ES-I3 (cell line): ENCODE measurements around the gene DCLK2.

Source experiments
- H3K36me3 ChIP-seq: 2 replicates; pipeline ENCODE4 v1.6.1; 2013; ENCODE audit warnings: mild to moderate bottlenecking, low read length, control low read depth, moderate library complexity; ENCODE audit not compliant: insufficient read depth
- H3K4me1 ChIP-seq: 2 replicates; pipeline ENCODE4 v1.6.1; 2013; ENCODE audit warnings: mild to moderate bottlenecking, control low read depth, low read length; ENCODE audit not compliant: insufficient read depth
- H3K9ac ChIP-seq: 2 replicates; pipeline ENCODE4 v1.6.1; 2013; ENCODE audit warnings: low read depth, mild to moderate bottlenecking, low read length, moderate library complexity
- H3K9me3 ChIP-seq: 2 replicates; pipeline ENCODE4 v1.6.1; 2013; ENCODE audit warnings: mild to moderate bottlenecking, low read length, moderate library complexity; ENCODE audit not compliant: control insufficient read depth, insufficient read depth

The DCLK2 gene

DNA sequence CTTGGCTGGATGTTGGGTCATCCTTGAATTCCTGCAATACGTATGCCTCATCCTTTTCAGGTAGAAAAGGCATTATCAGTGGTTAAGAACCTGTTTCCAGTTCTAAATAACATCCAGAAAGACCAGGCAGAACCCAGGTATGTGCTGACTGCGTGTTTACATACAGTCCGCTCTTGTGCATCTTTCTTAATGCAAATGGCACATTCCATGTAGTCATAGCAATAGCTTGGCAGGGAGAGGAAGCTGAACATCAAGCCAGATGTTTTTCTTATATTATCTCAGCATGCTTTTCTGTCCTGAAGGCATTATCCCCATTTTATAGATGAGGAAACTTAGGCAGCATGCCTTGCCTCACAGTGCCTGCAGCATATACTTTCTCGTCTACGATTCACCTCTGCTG lies 2.1 kb downstream of the DCLK2 start:
- Histone ChIP-seq H3K36me3 (no peaks in the 10 kb centered on the region), H3K4me1 (no peaks in the 10 kb centered on the region), H3K9me3 (no peaks in the 10 kb centered on the region), H3K9ac (no peak overlapping the region)

DNA sequence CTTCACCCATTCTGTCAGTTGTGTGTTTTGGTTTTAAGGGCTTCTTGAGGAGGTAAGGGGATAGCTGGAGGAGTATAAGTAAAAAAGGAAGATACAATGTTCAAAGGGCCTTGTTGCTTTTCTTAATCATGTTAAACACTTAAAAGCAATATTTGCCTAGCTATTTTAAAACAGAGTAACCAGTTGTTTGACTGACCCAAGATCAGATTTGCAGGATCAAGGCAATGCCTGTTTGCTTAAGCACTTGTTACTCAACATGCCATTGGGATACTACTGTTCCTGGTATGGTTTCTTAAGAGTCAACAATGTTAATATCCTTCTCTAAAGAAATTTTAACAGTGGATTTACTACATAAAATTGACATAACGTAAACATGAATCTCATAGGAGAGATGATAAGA lies 2.6 kb downstream of the DCLK2 start:
- no peak overlapping the region for H3K9ac ChIP-seq
- no peaks in the 10 kb centered on the region for H3K9me3 ChIP-seq
- H3K4me1 ChIP-seq, result no peaks in the 10 kb centered on the region
- H3K36me3 ChIP-seq, result no peaks in the 10 kb centered on the region

DNA sequence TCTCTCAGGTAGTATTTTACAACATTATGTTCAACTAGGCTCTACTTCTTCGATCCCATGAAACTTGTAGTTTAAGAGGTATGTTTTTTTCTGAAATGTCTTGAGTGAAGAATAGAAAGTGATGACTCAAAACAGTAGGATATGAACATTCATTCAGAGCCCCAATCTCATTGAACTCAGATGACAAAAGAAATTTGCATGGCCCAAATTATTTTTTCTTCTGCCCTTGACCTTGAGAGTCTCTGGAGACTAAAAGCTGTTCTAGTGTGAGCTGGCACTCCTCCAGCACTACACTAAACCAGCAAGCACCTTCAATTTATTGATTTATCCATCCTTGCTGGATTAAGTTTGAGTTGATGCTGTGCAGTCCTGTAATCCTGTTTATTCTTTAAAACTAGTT lies 4.0 kb downstream of the DCLK2 start:
- no peak overlapping the region for H3K9ac ChIP-seq
- no peaks in the 10 kb centered on the region for H3K36me3 ChIP-seq
- no peaks in the 10 kb centered on the region for H3K9me3 ChIP-seq
- H3K4me1 ChIP-seq, result no peaks in the 10 kb centered on the region

DNA sequence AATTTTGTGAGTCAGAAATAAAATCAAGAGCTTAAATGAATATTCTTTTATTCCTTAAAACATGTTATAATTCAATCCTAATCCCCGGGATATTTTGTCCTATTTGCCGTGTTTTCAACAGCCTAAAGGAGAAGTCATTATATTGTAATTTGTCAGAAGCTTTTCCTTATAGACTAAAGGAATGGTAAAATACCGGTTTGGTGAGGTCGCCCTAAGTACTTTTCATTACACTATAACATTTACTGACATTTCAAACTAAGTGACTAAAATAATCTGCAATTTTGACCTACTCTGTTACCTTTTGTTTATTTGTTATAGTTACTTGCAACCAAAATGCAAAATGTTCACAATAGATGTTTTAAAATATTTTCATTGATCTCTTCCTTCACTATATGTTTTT lies 8.8 kb downstream of the DCLK2 start:
- no peak overlapping the region for H3K9ac ChIP-seq
- no peaks in the 10 kb centered on the region for H3K36me3 ChIP-seq
- H3K4me1 ChIP-seq, result no peaks in the 10 kb centered on the region
- no peaks in the 10 kb centered on the region for H3K9me3 ChIP-seq

DNA sequence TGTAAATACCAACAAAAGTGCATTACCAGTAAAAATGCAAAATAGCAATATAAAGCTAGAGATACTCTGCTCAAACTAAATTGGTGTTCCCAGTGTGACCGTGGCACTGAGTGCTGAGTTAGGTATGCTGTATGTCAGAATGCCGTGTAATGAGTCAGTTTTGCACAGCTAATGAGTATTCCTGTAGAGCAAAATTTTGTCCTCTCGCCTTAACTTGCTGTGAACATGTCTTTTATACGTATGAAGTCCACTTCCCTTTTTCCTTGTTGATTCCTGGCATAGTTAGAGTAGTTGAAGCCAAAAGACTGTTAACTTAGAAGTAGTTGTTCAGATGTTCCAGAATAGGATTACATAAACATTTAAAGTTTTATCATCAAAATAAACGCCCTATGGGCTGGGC lies 11.5 kb downstream of the DCLK2 start:
- Histone ChIP-seq H3K9ac (no peak overlapping the region), H3K4me1 (no peaks in the 10 kb centered on the region), H3K9me3 (no peaks in the 10 kb centered on the region), H3K36me3 (no peaks in the 10 kb centered on the region)

DNA sequence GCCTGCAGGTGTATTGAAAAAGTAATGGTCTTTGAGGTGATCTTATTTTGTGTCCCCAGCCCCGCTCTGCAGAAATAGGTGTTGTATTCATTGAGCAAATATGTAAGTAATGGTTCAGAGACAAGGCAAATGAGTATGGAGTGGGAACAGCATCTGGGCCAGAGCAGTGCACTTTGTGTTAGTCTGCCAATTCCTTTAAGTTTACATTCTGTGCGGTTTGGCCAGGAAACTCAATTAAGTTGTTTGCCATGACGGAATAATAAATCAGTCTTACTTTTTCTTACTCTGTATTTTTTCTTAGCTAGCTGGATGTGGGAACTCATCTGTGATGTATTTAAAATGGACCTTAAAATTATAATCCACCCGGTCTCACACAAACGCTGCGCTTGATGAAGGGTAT lies 12.6 kb downstream of the DCLK2 start:
- Histone ChIP-seq H3K9ac (no peak overlapping the region), H3K4me1 (no peaks in the 10 kb centered on the region), H3K9me3 (no peaks in the 10 kb centered on the region), H3K36me3 (no peaks in the 10 kb centered on the region)

DNA sequence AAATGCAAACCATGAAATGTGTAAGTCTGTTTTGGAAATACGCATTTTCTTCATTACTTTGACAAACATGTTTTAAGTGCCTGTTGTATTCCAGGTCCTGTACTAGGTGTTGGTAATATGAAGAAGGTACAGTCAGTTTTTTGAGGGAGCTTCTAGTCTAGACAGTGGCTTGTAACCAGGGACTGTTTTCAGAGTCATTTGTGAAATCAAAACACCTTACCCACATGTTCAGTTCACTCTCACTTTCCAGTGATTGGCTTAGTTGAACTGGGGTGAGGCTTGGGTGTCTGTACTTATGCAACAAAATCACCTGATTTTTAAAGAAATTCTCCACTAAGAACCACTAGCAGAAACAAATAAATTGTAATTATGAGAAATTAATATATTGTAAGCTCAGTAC lies 16.4 kb downstream of the DCLK2 start:
- no peak overlapping the region for H3K9ac ChIP-seq
- H3K4me1 ChIP-seq, result no peaks in the 10 kb centered on the region
- H3K9me3 ChIP-seq, result no peaks in the 10 kb centered on the region
- H3K36me3 ChIP-seq, result no peaks in the 10 kb centered on the region

DNA sequence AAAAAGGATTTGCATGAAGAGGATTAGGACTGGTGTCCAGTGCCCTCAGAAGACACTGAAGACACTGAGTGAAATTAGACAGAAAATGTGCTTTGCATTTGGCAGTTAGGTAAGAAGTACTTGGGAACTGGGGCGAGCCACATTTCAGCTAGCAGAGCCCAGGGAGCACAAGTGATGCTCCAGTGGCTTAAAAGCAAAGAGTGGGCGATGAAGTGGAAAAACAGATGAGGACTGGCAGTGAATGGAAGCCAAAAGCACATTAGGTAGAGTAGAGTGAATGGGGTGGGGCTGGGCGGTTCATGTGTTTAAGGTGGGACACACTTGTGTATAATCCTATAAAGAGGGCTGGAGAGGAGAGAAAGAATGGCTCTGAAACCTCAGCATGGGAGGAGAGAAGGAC lies 18.4 kb downstream of the DCLK2 start:
- Histone ChIP-seq H3K9ac (no peak overlapping the region), H3K36me3 (no peaks in the 10 kb centered on the region), H3K9me3 (no peaks in the 10 kb centered on the region), H3K4me1 (no peaks in the 10 kb centered on the region)

DNA sequence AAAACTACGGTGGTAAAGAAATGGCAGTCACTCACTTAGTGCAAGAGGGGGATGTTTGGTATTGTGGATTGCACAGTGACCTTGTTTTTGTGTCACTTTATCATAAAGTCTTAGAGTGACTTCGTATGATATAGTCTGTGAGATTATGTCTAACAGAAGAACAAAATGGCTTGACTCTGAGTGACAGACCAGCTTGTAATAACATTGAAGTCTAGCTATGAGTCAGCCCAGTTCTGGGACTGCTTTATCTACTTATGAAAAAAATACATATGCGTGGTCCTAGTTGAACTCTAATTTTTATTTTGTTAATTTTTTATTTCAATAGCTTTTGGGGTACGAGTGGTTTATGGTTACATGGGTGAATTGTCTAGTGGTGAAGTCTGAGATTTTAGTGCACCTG lies 20.0 kb downstream of the DCLK2 start:
- Histone ChIP-seq H3K36me3 (no peaks in the 10 kb centered on the region), H3K9me3 (no peaks in the 10 kb centered on the region), H3K9ac (no peak overlapping the region), H3K4me1 (no peaks in the 10 kb centered on the region)

DNA sequence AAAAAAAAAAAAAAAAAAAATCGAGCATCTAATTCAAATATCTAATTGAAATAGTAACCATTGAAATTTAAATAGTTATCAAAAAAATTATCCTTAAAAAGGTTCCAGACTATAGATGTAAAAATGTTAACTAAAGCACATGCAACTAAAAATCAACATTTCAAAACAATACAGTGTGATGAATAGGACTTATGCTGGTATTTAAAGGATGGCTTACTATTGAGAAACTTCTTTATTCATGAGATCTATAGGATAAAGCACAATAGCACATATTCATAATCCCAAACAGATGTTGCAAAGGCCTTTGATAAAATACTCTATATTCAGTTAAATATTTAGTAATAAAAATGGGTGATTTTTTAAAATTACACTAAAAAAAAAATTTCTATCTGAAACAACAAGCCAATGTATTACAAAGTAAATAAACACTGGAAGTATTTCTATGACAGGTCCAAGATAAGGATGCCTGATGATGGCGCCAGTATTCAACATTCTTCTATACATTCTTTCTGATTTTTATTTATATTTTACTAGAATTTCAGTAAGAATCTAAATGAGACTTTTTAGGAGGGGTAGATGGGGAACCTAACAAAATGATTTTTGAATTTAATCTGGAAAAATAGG lies 26.3 kb downstream of the DCLK2 start:
- no peaks in the 10 kb centered on the region for H3K4me1 ChIP-seq
- no peaks in the 10 kb centered on the region for H3K9me3 ChIP-seq
- H3K36me3 ChIP-seq, result no peaks in the 10 kb centered on the region
- no peak overlapping the region for H3K9ac ChIP-seq

DNA sequence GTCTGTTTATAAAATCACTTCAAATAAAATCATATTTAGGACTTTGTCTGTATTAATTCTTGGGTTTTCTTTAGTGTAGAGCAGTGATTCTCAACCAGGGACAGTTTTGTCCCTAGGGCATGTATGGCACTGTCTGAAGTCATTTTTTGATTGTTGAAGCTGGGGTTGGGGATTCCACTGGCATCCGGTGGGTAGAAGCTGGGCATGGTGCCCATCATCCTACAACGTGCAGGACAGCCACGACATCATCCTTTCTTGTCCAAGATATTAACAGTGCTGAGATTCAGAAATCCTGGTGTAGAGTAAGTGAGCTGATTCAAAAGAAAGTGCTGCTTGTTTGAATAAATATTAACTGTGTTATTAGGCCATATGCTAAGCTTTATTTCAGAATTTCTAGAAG lies 28.6 kb downstream of the DCLK2 start:
- Histone ChIP-seq H3K9ac (no peak overlapping the region), H3K4me1 (no peaks in the 10 kb centered on the region)

DNA sequence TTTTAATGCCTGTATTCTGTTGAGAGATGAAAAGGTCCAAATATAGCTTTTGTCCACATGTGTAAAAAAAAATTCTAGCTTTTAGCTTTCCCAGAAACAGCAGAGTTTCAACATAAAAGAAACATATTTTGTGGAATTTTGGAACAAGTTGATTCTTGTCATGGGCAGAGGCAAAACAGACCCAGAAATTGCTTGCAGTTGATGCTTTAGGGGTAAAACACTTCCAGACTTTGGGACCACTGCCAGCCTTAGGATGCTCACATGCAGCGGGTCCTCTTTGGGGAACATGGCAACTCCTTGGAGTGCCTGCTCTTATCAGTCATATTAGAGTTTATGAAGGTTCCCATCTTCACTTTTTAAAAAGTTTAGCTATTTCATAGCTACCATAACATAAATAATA lies 30.4 kb downstream of the DCLK2 start:
- H3K4me1 ChIP-seq, result no peaks in the 10 kb centered on the region
- no peaks in the 10 kb centered on the region for H3K36me3 ChIP-seq
- H3K9me3 ChIP-seq, result no peaks in the 10 kb centered on the region
- no peak overlapping the region for H3K9ac ChIP-seq

More for the DNA sequence above, 28.6 kb downstream of the DCLK2 start:
- H3K36me3 ChIP-seq, result no peaks in the 10 kb centered on the region
- no peaks in the 10 kb centered on the region for H3K9me3 ChIP-seq

DNA sequence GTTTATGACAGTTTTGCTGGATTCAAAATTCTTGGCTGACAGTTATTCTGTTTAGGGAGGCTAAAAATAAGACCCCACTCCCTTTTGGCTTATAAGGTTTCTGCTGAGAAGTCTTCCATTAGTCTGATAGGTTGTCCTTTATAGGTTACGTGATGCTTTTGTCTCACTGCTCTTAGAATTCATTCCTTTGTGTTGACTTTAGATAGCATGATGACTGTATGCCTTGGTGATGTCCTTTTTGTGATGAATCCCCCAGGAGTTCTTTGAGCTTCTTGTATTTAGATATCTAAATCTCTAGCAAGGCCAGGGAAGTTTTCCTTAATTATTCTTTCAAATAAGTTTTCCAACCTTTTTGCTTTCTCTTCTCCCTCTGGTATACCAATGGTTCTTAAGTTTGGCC lies 36.4 kb downstream of the DCLK2 start:
- Histone ChIP-seq H3K4me1 (peaks cover 5% of the 10 kb centered on the region; the same call in 1 of the 2 replicates), H3K9me3 (no peaks in the 10 kb centered on the region), H3K9ac (no peak overlapping the region), H3K36me3 (no peaks in the 10 kb centered on the region)

DNA sequence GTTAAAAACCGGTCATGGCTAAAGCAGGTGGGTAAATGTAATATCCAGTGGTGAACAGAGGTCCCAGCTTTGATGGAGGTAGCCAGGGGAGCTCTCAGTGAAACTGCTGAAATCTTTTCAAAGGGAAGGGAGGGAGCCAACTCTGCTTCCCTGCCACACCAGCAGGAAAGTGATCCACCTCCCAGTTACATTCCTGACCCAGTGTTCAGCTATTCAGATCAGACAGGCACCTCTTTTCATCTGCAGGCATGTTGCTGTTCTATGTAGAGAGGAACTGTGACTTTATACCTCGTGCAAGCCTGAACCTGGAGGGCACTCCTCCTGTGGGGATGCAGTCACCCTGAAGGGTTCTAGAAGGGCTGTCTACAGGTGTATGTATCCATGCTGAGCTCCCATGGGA lies 37.6 kb downstream of the DCLK2 start:
- H3K9ac ChIP-seq, result no peak overlapping the region
- H3K4me1 ChIP-seq, result peaks cover 5% of the 10 kb centered on the region; the same call in 1 of the 2 replicates
- no peaks in the 10 kb centered on the region for H3K36me3 ChIP-seq
- no peaks in the 10 kb centered on the region for H3K9me3 ChIP-seq

DNA sequence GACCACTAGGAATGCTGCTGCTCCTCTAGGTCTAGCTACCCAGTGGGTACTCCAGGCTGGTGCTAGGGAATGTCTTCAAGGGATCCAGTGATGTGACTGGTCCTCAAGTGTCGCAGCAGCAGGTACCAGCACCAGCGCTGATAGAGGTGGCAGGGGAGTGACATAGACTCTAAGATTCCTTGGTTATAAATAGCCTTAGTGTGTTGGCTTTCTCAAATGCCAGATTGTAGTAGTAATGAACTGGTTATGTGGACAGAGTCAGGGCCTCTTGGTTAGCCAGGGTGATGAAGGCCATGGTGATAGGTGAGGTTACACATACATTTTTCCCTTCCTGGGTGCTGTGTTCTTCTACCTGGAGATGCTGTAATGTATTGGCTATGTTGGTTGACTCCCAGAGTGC lies 38.3 kb downstream of the DCLK2 start:
- no peaks in the 10 kb centered on the region for H3K36me3 ChIP-seq
- H3K9me3 ChIP-seq, result peaks cover 2% of the 10 kb centered on the region; the same call in 1 of the 2 replicates
- peaks cover 5% of the 10 kb centered on the region; the same call in 1 of the 2 replicates for H3K4me1 ChIP-seq
- no peak overlapping the region for H3K9ac ChIP-seq

DNA sequence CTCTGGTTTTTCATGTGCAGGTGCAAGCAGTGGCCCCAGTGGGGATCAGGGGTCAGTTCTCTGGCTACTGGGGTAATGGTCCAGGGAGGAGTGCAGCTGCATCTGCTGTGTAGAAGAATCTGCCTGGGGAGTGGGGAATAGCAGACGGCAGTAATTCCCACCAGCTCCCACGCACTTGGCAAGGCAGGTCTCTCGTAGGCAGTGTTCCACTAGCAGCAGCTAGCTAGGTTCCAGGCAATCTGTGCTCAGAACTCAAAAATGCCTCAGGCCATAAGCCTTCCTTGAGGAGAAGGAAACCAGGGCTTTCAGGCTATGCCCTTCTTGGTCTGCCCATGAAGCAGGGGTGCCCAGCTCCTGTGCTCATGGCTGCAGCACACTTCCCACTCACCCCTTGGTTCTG lies 38.8 kb downstream of the DCLK2 start:
- H3K36me3 ChIP-seq, result no peaks in the 10 kb centered on the region
- no peak overlapping the region for H3K9ac ChIP-seq
- H3K9me3 ChIP-seq, result peaks cover 4% of the 10 kb centered on the region; the same call in 1 of the 2 replicates
- H3K4me1 ChIP-seq, result peaks cover 5% of the 10 kb centered on the region; the same call in 1 of the 2 replicates
